ENCODE data around the gene TFCP2. TPM values are rescaled to one million over a fixed set of nuclear protein-coding genes. Genes with fewer than 3 reads are reported as not detected.

The TFCP2 gene
- total RNA-seq, 4 donors from 2014 or later, result 15.0 to 24.2 (median 18.8) TPM

DNA sequence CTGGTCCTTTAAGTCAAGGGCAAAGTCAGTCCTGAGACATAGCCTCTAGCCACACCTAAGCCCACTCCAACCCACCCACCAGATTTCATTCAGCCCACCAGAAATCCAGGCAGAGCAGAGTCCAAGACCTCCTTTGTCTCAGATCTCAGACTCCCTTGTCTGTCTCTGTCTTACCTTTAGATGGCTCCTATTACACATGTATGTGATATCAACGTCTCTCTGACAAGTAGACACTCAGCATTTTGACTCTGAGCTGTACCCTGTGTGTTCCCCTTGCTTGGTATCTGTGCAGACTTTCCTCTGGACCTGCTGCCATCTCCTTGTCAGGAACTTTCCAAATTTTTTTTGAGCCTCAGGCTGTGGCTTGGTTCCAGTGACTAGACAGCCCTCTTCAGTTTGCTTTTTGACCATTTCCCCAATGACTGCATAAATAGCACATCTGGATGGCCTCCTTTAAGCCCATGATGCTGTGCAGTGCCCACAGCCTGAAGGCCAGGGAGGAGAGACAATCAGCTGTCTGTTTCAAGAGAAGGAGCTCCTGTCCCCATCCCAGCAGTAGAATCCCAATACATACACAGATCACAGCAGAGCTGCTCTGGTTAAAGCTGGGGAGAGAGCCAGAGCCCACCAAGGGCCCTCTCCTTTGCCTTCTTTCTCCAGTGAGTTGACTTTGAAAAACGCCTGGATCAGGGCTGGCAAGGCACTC lies 37.9 kb upstream of the TFCP2 start:
- no peak for DNase-seq (ENCODE audit: low spot score in 2 of 2)
- TF ChIP-seq POLR2A (IDR thresholded peaks at IDR 0.05) (no peak), EP300 (IDR thresholded peaks at IDR 0.05) (no peak), POLR2AphosphoS5 (IDR thresholded peaks at IDR 0.05) (no peak)
- TF ChIP-seq, protein P1, sequence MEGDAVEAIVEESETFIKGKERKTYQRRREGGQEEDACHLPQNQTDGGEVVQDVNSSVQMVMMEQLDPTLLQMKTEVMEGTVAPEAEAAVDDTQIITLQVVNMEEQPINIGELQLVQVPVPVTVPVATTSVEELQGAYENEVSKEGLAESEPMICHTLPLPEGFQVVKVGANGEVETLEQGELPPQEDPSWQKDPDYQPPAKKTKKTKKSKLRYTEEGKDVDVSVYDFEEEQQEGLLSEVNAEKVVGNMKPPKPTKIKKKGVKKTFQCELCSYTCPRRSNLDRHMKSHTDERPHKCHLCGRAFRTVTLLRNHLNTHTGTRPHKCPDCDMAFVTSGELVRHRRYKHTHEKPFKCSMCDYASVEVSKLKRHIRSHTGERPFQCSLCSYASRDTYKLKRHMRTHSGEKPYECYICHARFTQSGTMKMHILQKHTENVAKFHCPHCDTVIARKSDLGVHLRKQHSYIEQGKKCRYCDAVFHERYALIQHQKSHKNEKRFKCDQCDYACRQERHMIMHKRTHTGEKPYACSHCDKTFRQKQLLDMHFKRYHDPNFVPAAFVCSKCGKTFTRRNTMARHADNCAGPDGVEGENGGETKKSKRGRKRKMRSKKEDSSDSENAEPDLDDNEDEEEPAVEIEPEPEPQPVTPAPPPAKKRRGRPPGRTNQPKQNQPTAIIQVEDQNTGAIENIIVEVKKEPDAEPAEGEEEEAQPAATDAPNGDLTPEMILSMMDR (IDR thresholded peaks at IDR 0.05), result no peak
- H3K36me3 ChIP-seq, result peaks cover 17% of the 10 kb centered on the region
- no peaks in the 10 kb centered on the region for H3K4me1 ChIP-seq
- H3K27ac ChIP-seq, result no peak overlapping the region
- no peak overlapping the region for H3K4me3 ChIP-seq
- H3K9me3 ChIP-seq, result no peaks in the 10 kb centered on the region
- H3K27me3 ChIP-seq, result no peaks in the 10 kb centered on the region
- 71% methylated on average over 2 of the region's 2 CpGs for WGBS

GRCh38 chr12:51209259-51209658 lies 36.3 kb upstream of the TFCP2 start:
- H3K36me3 ChIP-seq, result peaks cover 19% of the 10 kb centered on the region
- no peak for DNase-seq (ENCODE audit: low spot score in 2 of 2)
- no peaks in the 10 kb centered on the region for H3K4me1 ChIP-seq
- no peak overlapping the region for H3K4me3 ChIP-seq
- no peaks in the 10 kb centered on the region for H3K27me3 ChIP-seq
- H3K27ac ChIP-seq, result no peak overlapping the region
- TF ChIP-seq, protein P1 (IDR thresholded peaks at IDR 0.05), result no peak
- TF ChIP-seq POLR2A (IDR thresholded peaks at IDR 0.05) (no peak), EP300 (IDR thresholded peaks at IDR 0.05) (no peak), POLR2AphosphoS5 (IDR thresholded peaks at IDR 0.05) (no peak)
- no peaks in the 10 kb centered on the region for H3K9me3 ChIP-seq
- 93% methylated on average over 2 of the region's 2 CpGs for WGBS

DNA sequence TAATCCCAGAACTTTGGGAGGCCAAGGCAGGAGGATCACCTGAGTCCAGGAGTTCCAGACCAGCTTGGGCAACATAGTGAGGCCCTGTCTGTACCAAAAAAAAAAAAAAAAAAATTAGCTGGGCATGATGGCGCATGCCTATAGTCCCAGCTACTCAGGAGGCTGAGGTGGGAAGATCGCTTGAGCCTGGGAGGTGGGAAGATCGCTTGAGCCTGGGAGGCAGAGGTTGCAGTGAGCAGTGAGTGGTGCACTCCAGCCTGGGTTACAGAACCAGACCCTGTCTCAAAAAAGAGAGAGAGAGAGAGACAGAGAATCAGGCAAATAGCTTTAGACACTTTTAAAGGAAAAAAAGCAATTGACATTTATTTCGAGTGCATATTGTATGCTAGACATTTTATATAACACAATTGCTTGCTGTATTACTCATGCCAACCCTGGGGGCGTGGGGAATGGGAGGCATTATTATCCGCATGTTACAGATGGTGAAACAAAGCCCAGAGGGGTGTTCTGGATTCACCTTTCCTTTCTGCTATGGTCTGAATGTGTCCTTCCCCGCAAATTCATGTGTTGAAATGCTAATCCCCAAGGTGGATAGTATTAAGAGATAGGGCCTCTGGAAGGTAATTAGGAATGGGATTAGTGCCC lies 35.2 kb upstream of the TFCP2 start:
- TF ChIP-seq POLR2AphosphoS5 (IDR thresholded peaks at IDR 0.05), result no peak
- no peak for TF ChIP-seq EP300 (IDR thresholded peaks at IDR 0.05)
- TF ChIP-seq, protein P1 (IDR thresholded peaks at IDR 0.05), result no peak
- no peak for TF ChIP-seq POLR2A (IDR thresholded peaks at IDR 0.05)
- H3K4me1 ChIP-seq, result no peaks in the 10 kb centered on the region
- H3K27me3 ChIP-seq, result no peaks in the 10 kb centered on the region
- no peak overlapping the region for H3K27ac ChIP-seq
- no peaks in the 10 kb centered on the region for H3K9me3 ChIP-seq
- no peak overlapping the region for H3K4me3 ChIP-seq
- 83% methylated on average over 7 of the region's 7 CpGs for WGBS
- DNase-seq (ENCODE audit: low spot score in 2 of 2), result no peak
- H3K36me3 ChIP-seq, result peaks cover 31% of the 10 kb centered on the region

- no peaks in the 10 kb centered on the region for H3K4me1 ChIP-seq
- TF ChIP-seq POLR2A (IDR thresholded peaks at IDR 0.05), result no peak
- no peak overlapping the region for H3K4me3 ChIP-seq
- WGBS, result 88% methylated on average over 6 of the region's 6 CpGs
- no peak overlapping the region for H3K27ac ChIP-seq
- no peaks in the 10 kb centered on the region for H3K27me3 ChIP-seq
- DNase-seq (ENCODE audit: low spot score in 2 of 2), result no peak
- H3K36me3 ChIP-seq, result peaks cover 38% of the 10 kb centered on the region
- H3K9me3 ChIP-seq, result no peaks in the 10 kb centered on the region
Observed at GRCh38 chr12:51205350-51205749, 32.4 kb upstream of the TFCP2 start.

DNA sequence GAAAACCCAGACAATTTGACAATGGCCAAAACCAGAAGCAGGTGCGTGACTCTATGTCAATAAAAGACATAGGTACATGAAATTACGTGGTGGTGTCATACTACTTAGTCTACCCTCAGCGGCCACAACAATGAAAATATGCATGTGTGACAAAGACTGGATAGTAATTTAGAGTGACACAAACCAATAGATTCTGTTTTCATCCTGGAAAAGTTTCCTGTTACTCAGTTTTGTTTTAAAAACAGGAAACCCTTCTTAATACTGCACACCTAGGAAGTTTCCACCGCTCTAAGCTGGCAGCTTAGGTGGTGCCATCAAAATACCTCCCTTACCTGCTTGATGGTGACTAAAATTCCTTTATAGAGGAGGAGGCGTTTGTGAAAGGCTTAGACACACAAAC lies 29.8 kb upstream of the TFCP2 start:
- no peak overlapping the region for H3K4me3 ChIP-seq
- no peaks in the 10 kb centered on the region for H3K27me3 ChIP-seq
- 93% methylated on average over 5 of the region's 5 CpGs for WGBS
- peaks cover 51% of the 10 kb centered on the region for H3K36me3 ChIP-seq
- no peaks in the 10 kb centered on the region for H3K9me3 ChIP-seq
- H3K27ac ChIP-seq, result no peak overlapping the region
- H3K4me1 ChIP-seq, result no peaks in the 10 kb centered on the region
- TF ChIP-seq POLR2A (IDR thresholded peaks at IDR 0.05) (no peak), POLR2AphosphoS5 (IDR thresholded peaks at IDR 0.05) (no peak), EP300 (IDR thresholded peaks at IDR 0.05) (no peak)
- TF ChIP-seq, protein P1 (IDR thresholded peaks at IDR 0.05), result no peak
- DNase-seq (ENCODE audit: low spot score in 2 of 2), result no peak

All from suprapubic skin (tissue), 4 donors.